PFSK-1 (cell line): ENCODE results near the gene UGT2B17.

Source experiments
- REST ChIP-seq, 2 experiments: IDR thresholded peaks; 2 replicates each; pipeline versions ENCODE4 v1.6.1 to v1.8.0; 2011 to 2012; ENCODE audit warnings: low read depth in 2 of 2, low read length in 2 of 2, control low read depth in 1 of 2, inconsistent platforms in 1 of 2, mild to moderate bottlenecking in 1 of 2, moderate library complexity in 1 of 2; ENCODE audit not compliant: insufficient read depth in 1 of 2
- SIN3A ChIP-seq: IDR thresholded peaks from 2 replicates; pipeline ENCODE4 v1.6.1; 2012; ENCODE audit warnings: mild to moderate bottlenecking, low read length, moderate library complexity, borderline replicate concordance; ENCODE audit not compliant: insufficient read depth

GRCh38 chr4:68569466-68570121 is 6.5 kb downstream of the UGT2B17 start:
- TF ChIP-seq REST (IDR thresholded peaks at IDR 0.05; ENCODE audit: insufficient read depth in 1 of 2, low read depth in 2 of 2, low read length in 2 of 2) (no peak), SIN3A (no peak)
